ENCODE results near the gene KCND1.

The KCND1 gene

DNA sequence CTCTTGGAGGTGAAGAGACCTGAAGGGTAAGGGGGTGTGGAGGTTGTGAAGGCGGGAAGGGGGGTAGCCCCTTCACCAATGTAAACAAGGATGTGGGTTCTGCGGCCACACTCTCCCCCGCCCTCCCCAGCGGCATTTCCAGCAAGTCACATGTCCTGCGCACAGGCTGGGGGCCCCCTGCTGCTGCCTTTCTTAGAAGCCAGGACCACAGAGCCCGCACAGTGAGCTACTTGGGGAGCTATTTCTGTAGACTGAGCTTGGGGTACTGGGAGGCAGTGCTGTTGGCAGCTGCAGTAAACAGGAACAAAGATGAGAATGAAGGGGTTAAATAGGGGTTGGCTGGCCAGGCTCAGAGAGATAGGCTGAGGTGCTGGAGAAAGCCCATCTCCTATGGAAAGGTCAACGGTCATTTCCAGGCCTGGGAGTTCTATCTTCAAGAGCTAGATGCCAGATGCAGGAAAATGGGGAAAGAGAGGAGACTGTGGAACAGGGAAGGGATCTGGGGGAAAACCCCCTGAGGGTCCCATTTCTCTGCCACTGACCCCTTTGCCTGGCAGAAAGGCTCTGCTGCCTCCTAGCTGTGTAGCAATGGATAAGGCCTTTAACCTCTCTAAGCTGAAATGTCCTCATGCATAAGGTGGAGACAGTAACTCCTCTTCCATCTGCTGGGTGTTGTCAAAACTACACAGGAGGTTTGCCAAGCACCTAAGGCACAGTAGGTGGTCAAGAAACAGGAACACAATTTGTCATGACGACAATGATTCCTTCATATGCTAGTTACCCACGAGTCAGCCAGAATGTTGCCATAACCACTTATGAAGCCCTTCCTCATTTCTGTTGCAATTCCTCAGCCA is 34.4 kb downstream of the KCND1 start:
- DNase-seq (ENCODE audit: low spot score) = no peak

DNA sequence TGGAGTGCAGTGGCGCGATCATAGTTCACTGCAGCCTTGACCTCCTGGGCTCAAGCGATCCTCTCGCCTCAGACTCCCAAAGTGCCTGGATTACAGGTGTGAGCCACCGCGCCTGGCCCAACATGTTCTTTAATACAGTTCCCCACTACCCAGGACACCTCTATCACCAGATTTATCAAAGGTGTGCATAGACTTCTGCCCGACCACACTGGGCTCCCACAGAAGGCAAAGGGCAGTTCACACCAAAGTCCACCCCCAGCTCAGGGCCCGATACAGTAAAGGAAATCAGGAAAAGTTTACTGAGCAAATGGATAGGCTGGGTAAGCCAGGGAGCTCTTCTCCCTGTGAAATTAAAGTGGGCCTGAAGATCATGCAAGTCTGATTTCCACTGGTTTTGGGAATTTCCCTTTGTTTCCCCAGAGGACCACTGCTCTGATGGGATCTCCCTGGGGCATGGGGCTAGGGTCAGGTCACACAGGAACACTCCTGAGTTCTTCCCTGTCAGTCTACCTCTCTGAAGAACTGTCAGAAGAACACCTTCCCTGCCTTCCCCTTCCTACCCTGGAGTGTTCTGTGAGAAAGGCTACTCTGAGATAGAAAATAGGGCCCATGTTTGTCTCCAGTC is 35.1 kb downstream of the KCND1 start:
- no peak for DNase-seq (ENCODE audit: low spot score)

DNA sequence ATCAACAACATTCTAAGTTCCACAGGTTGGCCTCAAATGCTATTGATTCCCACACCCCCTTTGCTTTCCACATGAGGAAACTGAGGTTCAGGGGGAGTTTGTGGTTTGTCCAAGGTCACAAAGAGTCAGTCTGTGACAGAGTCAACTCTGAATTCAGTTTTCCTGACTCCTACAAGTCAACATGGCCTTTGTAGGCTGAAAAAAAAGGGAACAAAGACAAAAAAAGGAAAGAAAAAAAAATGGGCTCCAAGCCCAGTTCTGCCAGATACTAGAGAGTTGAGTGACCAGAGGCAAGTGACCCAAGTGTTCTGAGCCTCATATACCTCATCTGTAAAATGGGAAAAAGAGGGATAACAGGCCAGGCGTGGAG is 36.4 kb downstream of the KCND1 start:
- no peak for DNase-seq (ENCODE audit: low spot score)

DNA sequence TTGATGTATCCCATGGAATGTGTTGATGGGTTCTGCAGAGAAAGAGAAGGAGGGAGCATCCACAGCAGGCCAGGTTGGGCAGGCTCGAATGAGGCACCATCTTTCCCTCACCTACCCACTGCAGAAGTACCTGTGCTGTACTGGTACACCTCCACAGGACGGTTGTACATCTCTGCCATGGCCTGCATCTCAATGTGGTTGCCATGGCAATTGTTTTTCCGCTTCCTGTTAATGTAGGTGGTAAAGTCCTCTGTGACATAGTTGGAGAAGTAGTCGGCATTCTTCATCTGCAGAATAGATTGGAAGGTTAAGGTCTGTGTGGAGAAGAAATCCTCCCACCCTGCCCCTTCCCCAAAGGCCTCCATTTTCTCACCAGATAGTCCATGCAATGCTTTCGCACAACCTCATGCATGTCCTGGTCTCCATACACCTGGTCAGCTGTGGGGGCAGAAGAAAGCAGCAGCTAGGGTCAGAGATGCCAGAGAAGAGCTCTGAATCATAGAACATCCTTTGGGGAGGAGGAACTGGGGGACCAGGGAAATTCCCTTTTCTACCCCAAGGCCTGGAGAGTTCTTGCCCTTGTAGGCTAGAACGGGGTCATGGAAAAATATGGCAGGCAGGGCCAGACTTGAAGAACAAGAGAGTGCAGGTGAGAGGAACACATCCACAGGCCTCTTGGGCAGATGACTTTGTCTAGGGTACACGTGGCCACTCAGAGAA is 36.9 kb downstream of the KCND1 start:
- DNase-seq (ENCODE audit: low spot score) = no peak

DNA sequence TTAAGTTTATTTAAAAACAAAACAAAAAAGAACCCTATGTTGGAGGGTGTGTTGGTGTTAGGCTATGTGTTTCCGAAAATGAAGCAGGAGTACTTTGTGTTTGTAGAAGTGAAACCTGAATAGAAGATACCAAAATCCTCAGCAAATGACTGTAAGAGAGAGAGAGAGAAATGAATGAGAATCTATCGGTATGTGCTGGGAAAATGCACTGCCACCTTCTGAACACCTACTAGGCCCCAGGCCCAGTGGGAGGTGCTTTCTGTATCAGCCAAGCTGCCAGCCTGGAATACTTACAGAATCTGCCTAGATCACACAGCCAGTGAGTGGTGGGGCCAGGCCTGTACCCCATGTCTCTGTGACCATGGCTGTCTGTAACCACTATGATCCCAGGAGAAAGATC is 37.9 kb downstream of the KCND1 start:
- DNase-seq (ENCODE audit: low spot score) = no peak

DNA sequence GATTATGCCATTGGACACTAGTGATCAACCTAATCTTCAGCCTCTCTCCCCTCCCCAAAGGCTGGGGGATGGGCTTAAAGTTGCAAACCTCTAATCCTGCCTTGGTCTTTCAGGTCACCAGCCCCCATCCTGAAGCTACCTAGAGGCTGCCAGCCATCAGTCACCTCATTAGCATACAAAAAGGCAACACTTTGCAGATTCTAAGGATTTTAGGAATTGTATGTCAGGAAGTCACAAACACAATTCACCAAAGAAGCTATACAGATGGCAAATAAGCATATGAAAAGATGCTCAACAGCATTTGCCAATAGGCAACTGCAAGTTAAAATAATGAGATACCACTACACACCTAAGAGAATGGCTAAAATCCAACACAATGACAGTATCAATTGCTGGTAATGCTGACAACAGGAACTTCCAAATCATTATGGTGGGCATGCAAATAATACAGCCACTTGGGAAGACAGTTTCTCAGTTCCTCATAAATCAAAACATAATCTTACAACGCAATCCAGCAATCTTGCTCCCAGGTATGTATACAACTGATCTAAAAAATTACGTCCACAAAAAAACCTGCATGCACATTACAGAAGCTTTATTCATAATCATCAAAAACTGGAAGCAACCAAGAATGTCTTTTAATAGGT is 43.8 kb downstream of the KCND1 start:
- no peak for DNase-seq (ENCODE audit: low spot score)

DNA sequence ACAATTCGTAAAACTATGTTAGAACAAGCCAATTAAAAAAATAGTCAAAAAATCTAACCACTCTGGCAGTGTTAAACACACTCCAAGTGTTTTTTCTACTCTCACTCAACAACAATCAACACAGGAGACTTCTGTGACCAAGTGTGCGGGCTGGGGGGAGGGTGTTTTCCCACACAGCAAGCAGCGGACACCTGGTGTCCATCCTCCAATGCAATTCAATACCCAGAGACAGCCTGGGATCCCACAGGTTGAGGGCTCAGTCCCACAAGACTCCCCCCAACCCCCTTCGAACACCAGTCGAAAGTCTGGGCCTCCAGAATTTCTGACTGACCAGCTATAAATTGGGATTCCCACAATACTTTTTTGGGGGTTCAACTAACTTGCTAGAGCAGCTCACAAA is 44.5 kb downstream of the KCND1 start:
- no peak for DNase-seq (ENCODE audit: low spot score)

DNA sequence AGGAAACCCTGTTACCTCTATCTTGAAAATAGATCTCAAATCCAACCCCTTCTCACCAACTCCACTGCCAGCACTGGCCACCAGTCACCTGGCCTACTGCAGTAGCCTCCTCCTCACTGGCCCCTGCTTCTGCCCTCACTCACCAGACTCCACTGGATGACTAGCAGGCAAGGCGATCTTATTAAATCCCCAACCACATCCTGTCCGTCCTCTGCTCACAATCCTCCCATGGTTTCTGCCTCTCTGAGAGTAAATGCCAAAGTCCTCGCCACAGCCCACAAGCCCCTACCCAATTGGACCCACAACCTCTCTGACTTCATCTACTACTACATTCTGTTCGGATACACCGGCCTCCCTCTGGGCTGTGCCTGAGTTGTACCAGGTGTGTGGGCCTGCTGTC is 47.4 kb downstream of the KCND1 start:
- no peak for DNase-seq (ENCODE audit: low spot score)

DNA sequence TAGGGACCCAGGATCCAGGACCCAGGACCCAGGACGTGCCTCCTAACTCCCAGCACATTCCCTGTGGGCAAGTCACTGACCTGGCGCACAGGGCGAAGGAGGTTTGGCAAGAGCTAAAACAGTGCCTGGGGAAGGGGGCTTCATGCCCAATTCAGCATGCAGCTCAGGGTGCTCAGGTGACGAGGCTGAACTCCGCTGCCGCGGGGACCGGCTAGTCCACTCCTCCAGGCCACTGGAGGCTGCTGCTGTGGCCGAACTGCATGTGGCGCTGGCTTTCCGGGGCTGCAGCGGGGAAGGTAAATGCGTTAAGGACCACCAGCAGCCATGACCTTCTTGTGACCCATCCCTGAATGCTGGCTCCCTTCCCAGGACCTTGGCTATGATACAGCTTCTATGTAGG is 47.9 kb downstream of the KCND1 start:
- DNase-seq (ENCODE audit: low spot score) = no peak

DNA sequence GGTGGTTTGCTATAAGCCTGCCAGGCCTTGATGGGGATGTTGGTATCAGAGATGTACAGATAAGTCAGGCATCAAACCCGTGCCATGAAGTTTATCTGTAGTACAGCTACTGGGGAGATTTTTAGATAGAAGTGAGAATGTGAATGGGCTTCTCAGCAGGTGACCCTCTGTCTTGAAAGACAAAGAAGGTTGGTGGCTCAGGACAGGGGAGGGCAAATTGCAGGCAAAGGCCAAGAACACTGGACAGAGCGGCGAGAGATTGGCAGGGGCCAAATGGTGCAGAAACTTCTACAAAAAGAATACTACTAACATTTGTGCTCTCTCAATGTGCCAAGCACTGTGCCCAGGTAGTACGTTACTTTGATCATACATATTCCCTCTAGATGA is 50.9 kb downstream of the KCND1 start:
- no peak for DNase-seq (ENCODE audit: low spot score)

DNA sequence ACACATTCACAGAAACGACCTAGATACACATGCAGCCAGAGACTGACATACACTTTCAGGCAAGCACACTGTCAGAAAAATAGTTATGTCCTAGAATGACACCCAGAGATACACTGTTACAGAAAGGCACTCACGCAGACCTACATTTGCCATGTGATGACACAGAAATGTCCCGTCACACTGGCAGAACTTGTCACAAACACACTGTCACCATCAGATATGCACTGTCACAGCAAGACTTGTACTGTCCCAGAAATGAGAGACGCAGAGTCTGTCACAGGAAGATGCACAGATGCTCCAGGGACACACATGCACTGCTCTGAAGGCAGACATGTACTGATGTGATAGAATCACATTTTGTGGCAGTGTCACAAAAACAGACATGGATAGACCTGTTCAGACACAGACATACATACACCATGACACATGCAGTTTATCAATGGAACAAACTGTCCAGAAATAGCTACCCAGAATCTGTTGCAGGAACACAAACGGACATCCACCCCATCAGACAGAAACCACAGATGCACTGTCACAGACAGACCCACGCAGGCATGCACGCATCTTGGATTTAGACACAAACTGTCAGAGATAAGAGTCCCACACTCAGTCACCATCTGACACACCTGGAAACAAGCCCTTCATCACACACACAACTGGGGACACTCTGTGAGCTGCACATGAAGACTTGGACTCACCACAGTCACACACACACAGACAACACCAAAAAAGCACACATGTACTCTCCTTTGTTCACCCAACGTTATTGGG is 51.5 kb downstream of the KCND1 start:
- no peak for DNase-seq (ENCODE audit: low spot score)

DNA sequence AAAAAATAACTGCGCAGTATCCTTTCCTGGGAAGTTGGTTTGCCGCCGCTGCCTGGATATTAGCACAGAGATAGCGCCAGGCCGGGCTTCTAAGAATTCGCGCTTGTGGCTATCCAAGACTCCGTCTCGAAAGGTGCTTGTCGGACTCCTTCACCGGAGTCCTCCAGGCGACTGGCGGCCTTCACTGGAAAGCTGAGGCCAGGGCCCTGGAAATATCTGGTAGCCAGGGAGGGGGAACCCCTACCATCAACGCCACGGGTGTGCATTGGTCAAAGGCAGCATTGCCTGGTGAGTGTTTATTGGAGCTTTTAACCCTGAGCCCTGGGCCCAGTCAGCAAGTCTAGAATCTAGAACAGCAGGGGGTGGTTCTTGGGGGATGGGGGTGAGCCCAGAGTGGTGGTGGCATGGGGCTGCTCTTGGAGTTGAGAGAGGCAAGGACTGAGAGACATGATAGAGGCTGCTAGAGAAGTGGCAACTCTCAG is 52.2 kb downstream of the KCND1 start:
- no peak for DNase-seq (ENCODE audit: low spot score)

DNA sequence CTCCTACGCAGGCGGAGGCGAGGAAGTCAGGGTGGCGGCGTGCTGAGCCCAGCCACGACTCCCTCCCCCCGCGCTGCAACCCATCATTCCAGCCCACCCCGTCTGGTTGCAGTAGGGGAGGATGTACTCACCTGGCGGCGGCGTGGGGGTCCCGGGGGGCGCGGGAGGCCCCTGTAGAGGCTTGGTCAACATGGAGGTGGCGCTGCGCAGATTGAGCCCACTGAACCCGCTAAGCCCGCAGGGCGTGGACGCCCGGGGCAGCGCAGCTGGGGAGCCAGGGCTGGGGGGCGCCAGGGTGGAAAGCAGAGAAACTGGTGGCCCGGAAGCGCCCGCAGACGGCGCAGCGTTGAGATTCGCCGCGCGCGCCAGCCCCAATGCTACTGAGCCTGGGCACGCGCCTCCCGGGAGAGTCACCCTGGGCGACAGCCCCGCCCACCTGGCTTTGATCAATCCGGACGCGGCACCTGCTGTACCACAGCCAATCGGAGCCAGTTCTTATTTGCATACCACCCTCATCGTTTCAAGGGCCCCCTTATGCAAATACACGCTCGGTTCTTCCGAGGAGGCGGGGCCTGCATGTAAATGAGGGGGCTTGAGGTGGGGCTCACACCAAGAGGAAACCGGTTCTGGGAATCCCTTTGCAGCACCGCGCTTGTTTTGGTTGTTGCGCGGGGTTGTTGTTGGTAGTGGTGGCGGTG is 52.9 kb downstream of the KCND1 start, which contains the start of gene PIM2:
PIM2 (minus strand) TSS at position 382 of the 698 bp plus-strand sequence; CDS start at position 192, 190 bp downstream.
- DNase-seq (ENCODE audit: low spot score) = peak; percentile 71

DNA sequence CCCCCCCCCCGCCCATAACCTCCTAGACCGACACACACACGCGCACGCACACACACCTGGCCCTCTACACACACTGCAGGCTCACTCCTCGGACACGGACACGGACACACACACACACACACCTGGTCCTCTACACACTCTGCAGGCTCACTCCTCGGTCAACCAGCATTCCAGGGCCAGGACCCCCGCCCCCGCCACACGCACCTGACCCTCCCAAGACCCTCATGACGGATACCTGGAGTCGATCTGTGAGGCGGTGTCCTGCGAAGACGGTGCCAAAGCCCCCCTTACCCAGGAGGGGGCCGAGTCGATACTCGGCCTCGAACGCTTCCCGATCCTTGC is 53.4 kb downstream of the KCND1 start:
- DNase-seq (ENCODE audit: low spot score) = no peak

DNA sequence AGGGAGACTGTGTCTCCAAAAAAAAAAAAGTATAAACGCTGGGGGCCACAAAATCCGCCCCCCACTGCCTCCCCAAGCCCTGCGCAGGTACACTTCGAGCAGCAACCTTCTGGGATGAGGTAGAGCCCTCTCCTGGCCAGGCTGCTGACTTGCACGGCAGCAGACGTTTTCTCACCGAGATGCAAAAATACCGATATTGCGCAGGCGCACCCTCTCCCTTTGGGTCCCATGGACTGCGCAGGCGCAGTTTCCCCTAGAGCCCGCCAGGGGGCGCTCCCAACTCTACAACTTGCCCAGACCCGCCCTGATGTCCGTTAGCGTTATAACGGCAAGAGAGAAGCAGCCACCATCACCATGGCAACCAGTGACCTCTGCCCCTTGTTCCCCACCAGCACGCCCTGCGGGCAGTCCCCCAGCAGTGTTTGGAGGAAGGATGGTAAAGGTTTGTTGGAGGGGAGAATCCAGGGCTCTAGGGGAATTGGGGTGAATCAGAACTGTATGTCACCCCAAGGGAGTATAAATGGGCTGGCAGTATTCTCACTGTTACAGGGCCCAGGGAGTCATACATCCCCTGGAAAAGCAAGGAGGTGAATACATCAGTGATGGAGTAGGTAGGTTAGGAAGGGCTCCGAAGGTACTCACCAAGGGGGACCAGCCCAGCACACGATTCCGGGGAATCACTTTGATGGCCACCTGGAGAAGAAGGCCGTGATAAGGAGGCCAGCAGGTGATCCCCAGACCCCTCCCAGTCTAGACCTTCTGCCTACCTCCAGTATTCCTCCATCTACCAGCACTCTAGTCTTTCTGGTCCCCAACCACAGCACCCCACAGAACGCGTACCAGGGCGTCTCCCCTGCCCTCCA is 54.3 kb downstream of the KCND1 start:
- peak; percentile 82 for DNase-seq (ENCODE audit: low spot score)

DNA sequence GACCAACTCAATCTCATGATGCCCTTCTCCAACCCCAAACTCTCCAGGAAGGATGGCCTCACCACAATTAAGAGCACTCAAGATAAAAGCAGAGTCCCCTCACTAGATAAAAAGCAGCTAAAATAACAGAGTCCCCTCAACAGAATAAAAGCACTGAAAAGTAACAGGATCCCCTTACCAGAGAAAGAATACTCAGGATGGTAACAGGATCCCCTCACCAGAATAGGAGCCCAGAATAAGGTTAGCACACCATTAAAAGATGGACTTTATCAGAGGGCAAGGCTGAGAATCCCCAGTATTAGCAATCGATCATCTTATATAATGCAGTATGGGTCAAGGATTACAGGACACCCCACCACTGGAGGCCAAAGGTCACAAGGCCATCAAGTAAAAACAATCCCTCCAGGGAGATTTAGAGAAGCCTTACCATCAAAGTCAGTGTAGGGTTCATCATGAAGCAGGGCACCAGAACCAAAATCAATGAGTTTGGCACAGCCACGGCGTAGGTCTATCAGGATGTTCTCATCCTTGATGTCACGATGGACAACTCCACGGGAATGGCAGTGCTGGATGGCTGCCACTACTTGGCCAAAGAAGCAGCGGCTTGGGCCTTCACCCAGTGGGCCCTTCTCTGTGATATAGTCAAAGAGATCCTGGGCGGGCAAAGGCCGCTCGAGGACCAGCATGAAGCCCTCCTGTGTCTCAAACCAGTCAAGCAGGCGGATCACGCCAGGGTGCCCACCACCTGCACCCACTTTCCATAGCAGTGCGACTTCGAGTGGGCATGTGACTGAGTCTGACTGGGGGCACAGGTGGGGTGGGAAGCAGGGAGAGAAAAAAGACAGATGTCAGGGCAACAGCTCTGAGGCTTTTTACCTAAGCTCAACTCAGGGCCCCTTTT is 56.8 kb downstream of the KCND1 start:
- DNase-seq (ENCODE audit: low spot score) = no peak

DNA sequence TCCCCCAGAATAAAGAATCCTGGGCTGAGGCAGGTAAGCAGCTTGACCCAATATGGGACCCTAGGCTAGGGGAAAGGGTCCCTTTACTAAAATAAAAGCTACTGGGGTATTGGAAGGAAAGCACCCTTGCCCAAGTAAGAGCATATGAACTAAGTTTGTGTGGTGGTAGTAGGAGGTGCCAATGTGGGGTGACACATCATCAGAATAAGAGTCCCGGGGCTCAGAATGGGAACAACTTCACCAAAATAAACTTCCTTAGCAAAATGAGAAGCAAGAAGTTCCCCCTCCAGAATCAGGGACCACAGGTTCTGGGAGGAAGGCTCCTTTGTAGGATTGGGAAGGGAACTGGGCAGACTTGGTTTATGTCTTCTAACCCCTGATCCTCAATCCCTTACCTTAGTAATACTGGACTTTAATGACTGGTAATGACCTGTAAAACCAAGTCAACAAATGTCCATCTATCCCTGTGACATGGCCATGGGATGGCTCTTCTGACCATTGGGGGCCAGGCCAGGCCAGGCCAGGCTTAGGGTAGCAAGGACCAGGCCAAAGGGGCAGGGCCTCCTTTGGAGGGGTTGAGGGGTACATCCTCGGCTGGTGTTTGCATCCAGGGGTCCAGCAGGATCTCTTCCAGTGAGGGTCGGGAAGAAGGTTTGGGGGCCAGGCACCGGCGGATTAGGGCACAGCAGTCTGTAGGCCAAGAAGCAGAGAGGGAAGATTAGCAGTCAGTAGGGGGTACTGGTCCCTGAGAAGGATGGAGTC is 57.9 kb downstream of the KCND1 start:
- DNase-seq (ENCODE audit: low spot score) = no peak

Measured in globus pallidus (tissue), 1 donor.